HG03175 (cell line): ENCODE measurements around the gene SEC31B.

Experiments
- ATAC-seq: cut with Tn5 transposase; IDR thresholded peaks from one replicate; pipeline ENCODE4 v1.9.1; 2021; ENCODE audit warnings: mild to moderate bottlenecking, moderate library complexity; ENCODE audit not compliant: unreplicated experiment

The SEC31B gene

DNA sequence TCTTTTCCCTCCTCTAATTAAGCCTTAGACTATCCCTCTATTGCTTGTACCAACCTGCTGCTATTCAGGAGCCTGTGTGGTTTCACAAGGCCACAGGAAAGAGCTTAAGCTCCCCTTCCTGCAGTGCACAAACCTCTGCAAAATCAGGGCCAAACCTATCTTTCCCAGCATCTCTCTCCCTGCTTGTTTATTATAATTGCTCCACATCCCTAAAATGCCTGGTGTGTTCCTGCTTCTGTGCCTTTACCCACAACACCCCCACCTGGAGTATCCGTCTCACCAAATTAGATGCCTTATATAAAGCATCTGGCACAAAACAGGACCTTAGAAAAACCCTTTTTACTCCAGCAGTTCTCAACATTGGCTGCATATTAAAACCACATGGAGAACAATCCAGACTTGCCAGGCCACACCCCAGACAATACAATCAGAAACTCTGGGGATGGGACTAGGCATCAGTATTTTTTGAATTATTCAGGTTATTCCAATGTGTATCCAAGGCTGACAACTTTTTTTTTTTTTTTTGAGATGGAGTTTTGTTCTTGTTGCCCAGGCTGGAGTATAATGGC is 16.7 kb downstream of the SEC31B start:
- ATAC-seq, result no peak

DNA sequence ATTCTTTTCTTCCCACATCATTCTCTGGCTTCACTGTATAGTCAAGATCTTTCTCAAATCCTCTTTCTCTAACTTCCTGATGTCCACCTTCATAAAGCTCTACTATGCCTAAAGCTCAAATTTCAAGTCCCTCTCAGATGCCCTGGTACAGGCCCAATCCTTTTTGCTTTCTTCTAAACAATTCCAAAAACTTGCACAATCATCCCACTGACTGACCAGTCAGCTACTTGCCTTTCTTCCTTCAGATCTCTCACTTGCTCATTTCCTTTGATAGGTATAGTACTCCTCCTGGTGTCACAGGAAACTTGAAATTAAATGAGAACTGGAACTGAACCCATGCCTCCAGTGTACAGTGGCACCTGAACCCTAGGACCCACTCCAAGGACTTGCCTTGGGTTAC is 18.2 kb downstream of the SEC31B start:
- ATAC-seq, result no peak

DNA sequence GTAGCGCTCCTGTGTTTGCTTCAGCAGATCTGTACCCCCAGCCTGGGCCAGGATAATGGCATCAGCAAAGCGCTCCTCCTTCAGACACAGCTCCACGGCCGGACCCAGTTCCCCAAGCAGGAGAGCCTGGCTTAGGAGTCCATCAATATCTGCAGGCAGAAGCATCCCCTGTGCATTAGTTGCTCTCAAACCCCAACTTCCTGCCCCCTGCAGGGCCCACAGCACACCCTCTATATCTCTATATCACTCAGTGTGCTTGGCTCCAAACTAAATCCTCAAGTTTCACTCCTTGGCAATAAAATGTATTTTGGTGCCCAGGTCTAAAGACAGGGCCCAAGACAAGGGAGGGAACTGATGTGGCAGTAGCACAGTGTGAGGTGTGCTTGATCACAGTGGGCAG is 21.6 kb downstream of the SEC31B start:
- no peak for ATAC-seq

DNA sequence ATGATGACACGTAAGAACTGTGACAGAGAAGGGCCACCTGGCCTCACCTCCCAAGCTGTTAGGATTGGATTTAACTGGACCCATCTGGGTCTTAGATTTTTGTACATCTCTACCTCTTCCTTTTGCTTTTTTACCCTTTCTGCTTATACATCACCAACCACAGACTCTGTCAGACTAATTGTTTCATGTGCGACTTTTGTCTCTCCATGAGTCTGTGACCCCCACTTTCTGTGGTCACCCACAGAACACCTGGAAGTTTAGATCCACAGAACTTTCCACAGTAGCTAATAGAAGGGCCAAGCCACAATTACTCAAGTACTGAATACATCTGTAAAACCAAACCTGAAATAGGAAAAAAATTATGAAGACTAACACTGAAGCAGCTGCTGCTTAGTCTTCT is 23.1 kb downstream of the SEC31B start:
- no peak for ATAC-seq

DNA sequence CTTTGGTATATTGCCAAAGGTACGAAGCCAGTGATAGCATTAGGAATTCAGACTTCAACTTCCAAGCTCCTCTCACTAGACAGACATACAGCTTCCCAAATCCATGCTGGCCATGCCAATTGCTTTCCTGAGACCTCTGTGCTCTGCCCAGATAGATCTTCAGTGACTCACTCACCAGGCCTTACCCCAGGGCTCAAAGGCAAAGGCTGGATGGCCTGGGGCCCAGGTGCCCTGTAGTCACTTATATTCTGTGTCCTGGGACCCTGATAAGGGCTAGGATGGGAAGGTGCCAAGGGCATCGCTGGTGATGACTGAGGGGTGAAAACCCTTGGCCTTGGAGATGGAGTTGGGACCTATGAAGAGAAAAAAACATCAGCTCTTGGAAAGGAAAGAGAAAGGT is 29.1 kb downstream of the SEC31B start:
- ATAC-seq, result no peak

DNA sequence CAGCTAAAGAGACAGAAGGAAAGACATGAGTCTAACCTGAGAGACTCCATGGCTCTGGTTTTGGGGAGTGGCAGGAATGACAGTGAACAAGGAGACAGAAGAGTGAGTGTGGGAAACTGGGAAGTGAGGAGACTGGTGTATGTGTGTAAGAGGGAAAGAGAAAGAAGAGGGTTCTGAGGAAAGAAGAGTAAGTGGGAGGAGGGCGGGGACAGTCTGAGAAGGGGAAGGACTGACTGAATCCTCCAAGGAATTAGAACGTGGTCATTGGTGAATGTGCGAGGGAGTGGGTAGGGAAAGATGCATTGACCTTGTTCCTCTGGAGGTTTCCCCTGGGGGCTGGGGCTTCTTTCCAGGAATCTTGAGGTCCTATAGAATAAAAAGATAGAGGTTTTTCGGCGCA is 30.3 kb downstream of the SEC31B start:
- no peak for ATAC-seq

DNA sequence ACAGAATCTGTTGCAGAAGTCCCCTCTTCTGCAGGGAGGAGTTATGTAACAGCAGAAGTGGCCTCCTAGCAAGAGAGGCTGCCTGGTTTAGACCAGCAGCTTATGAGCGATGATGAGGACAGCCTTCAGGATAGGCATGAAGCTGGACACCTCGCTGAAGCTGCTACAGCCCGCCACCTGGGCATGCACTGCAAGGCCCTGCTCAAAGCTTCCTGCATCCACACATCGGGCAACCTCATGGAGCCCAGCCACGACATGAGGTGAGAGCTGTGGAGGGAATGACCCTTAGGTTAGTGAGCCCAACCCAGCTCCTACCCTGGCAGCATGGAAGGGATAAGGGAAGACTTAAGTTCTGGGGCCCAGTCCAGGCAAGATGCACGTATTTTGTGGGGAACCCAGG is 32.1 kb downstream of the SEC31B start:
- ATAC-seq, result no peak

DNA sequence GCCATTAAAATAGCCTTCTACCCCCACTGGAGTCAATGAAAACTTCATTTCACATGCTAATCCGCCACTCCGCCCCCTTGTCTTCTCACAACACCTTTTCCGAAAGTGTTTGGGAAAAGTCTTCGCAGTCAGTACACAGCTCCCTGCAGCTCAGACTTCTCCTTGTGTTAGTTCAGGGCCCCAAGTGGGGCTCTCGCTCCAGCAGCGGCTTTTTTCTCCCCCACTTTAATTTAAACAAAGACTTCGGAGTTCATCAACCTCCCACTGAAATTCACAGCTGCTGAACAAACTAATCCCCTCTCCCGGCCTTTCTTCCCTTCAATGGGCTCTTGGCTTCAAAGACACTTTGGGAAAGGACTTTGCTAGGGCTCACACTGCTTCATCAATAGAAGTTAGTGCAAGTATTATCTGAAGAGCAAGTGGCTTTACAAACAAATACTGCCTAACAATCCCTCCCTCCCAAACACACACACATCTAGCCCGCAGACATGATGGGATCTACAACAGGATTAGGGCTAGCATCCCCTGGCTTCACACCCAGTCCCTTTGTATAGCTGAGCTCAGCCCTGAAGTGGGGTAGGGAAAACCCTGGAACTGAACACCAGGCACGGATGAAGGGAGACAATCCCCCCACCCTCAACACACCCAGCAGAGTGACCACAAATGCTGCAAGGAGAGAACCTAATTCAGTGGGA is 33.7 kb downstream of the SEC31B start:
- no peak for ATAC-seq

DNA sequence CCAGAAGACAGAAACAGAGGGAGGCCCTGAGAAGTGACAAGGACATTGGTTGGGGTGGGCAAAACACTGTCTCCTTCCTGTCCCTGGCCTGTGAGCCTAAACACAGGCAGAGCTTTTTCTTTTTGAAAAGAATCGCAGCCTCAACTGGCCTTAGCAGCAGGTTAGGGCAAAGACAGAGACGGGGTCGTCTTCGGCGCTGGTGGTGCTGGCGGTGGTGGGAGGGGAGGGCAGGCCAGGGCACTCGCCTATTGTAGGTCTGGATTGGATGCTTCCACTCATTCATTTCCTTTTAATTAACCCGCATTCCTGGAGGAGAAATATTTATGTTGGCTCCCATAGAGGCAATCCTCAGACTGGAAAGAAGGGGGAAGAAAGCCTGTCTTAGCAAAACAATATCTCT is 34.3 kb downstream of the SEC31B start:
- no peak for ATAC-seq

DNA sequence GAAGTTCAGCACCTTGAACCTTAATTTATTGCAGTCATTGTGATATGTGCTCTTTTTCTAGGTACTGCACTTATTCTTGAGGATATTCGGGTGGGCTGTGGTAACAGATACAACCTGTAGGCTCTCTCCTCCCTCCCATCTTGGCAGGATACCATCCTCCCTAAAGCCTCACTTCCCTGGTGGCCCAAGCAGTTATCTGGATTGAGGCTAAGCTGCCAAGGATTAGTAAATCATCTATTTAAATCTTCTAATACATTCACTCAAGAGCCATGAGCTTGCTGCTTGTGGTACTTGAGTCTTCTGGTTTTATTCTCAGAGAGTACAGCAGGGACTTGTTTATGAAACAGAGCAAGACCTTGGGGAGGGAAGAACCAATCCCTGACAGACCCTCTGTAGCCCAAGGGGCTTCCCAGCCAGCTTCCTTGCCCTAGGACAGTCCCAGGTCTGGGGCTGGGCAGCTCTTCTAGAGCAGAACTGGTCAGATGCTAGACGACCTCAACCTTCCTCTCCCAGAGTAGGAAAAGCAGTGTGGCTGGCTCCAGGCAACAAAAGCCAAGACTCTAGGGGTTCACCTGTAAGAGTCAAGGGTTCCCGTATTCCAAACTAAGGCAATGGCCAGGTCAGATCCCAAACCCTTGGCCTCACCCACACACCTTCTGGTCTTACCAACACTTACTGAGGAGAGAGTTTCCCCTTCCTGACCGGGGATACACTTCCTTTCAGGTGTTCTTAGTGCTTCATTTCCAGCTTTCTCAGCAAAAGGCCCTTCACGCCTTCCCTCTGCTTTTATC is 35.6 kb downstream of the SEC31B start:
- ATAC-seq, result no peak

DNA sequence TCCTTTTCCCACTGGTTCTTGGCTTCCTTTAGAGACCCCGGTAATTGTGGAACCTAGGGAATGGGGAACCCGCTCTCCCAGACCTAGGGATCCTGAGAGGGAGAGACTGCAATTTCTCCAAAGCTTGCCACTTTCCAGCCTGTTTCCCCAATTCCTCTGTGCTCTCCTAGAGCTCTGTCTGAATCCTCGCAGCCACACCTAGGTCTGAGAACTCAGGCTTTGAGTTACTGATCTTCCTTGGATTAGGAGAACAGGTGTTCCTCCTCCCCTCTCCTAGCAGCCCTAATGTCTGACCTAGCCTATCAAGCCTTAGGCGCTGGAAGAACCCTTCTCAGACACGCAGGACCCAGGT is 36.9 kb downstream of the SEC31B start:
- ATAC-seq, result no peak

DNA sequence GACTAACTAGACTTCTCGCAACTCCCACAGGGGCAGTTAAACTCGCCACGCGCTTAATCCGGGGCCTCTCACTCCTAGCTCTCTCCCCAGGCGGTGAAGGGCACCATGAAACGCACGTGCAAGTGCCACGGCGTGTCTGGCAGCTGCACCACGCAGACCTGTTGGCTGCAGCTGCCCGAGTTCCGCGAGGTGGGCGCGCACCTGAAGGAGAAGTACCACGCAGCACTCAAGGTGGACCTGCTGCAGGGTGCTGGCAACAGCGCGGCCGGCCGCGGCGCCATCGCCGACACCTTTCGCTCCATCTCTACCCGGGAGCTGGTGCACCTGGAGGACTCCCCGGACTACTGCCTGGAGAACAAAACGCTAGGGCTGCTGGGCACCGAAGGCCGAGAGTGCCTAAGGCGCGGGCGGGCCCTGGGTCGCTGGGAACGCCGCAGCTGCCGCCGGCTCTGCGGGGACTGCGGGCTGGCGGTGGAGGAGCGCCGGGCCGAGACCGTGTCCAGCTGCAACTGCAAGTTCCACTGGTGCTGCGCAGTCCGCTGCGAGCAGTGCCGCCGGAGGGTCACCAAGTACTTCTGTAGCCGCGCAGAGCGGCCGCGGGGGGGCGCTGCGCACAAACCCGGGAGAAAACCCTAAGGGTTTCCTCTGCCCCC is 37.4 kb downstream of the SEC31B start:
- peak; percentile 45 for ATAC-seq

DNA sequence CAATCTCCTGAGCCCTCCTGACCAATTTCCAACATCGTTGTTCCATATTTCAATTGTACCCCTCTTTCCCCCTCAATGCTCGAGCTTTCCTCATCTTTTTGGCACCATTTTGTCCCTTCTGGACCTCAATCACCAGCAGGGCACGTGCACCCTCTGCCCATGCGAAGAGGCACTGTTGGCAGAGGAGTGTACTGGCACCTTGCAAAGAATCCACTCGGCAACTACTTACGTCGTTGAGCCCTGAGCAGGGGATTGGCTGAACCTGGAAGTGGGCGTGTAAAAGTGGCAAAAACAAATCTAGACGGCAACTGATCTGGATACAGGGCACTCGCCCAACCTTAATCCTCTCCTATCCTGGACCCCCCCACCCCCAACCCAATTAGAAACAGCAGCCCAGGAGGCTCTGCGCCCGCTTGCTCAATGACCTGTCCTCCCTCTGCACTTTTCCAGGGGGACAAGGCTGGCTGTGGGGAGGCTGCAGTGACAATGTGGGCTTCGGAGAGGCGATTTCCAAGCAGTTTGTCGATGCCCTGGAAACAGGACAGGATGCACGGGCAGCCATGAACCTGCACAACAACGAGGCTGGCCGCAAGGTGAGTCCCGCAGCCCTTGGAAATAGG is 38.1 kb downstream of the SEC31B start:
- ATAC-seq, result peak; percentile 98

DNA sequence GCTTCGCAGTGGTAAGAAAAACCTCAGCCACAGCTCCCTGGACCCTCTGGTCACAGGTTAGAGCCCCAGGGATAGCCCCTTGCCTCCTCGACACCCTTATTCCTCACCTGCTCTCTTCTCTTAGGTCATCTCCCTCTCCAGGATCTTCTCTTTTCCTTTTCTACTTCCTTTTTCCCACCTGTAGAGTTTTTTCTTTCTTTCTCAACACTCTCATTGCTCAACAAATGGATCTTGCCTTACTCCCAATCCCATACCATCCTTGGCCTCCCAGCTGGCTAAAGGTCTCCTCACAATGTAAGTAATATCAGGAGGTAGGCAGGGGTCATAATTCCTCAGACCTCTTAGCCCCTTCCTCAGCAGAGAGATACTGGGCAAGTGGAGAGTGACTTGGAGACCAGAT is 39.7 kb downstream of the SEC31B start:
- ATAC-seq, result no peak

DNA sequence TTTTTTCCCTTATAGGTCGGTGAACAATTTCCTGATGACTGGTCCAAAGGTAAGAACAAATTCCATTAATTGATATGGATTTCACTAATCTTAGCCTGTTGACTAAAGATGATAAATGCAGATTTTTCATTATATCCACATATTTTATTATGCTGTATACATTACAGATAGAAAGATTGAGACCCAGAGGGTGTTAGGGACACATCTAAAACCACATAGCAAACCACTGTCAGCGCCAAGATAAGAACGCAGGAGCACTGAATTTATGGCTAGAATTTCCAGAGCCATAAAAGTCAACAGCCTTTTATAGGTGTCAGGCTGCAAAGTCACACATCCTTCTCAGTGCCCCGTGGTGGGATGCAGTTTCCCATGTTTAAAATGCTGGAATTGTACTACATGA is 40.6 kb downstream of the SEC31B start:
- ATAC-seq, result no peak

DNA sequence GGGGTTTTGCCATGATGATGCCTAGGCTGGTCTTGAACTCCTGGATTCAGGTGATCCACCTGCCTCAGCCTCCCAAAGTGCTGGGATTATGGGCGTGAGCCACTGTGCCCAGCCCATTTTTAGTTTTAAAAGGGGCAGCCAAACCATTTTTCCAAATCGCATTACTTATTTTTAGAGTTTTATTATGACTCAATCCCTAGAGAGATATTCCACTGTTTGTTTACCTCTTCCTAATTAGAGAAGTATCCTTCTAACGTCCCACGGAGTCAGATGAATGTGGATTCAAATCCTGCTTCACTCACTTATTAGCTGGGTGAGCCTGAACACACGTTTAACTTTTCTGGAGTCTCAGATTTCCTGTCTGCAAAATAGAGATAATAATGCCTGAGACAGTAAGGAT is 41.7 kb downstream of the SEC31B start:
- no peak for ATAC-seq

DNA sequence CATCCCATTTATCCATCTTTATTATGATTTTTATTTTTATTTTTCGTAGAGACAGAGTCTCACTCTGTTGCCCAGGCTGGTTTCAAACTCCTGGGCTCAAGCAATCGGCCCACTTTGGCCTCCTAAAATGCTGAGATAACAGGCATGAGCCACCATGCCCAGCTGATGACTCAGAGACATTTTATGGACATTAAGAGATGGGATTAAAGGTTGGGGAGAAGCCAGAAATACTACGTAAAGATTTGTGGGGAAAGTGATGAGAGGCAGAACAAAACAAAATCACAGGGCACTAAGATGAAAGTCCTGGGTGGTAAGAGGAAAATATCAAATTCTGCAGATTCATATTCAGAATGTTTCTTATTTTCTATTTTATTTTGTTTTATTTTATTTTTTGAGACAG is 49.3 kb downstream of the SEC31B start:
- no peak for ATAC-seq

DNA sequence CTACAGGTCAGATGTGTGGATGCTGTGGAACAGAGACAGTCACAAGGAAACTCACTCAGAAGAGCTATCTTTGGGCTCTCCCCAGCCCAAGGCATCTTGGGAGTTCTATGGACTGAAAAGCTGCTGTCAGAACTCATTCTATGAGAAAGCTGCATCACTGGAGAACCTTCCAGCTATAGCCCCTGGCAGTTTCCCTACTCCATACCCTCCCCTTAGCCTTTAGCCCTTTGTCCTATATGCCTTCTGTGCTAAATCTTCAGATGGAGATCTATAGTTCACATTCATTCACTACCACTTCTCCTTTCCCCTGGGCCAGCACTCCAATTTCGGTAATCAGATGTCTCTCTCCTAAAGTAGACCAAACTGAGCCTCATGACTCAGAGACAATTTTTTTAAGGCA is 49.9 kb downstream of the SEC31B start:
- ATAC-seq, result no peak

DNA sequence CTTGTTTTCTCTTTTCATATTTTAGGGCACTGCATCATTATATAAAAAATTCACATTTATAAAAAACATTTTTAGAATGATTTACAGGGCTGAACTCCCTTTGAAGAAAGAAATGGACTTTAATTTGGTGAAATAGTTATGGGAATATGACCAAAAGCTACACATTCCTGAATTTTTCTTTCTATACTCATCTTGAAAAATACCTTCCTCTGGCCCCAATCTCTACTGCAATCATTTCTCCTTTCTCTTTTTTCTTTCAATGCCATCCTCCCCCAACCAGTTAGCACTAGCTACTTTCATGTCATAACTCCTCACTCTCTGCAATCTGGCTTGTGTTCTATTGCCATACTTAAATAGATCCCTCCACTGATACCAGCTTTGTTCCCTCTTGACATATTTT is 50.7 kb downstream of the SEC31B start:
- no peak for ATAC-seq

DNA sequence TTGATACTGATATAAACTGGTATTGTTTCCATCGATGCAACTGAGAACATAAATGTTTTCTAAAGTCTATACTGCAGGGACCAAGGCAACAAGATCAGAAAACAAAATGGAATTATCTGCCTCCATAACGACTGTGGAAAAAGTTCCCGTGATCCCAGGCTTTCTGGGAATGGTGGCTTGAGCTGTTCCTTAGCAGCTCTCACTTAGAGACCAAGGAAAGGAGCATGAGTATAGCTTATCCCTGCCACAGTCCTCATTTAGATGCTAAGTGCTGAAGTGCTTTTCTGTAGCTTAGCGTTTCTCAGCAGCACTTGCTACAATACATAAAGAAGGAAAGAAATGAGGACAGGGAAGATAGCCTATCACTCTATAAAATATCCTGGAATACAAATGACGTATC is 51.3 kb downstream of the SEC31B start:
- no peak for ATAC-seq

DNA sequence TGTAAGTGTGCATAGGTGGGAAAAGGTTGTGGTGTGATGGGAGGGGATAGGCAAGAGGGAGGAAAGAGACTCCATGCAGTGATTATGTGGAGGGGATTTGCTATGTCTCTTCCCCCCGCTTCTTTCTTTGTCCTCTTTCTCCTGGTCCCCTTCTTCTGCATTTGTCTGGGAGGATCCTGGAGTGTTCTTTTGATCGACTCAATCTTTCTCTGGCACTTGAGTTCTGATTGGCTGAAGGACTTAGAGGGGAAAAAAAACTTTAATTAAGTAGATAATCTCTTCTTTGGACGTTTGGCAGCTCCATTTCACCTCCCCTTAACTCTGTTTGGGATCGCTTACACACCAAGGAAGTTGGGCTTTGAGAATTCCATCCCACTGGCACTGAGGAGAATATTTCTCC is 57.0 kb downstream of the SEC31B start, which contains the start of gene WNT8B:
Gene WNT8B (plus strand): TSS at position 301 of the 400 bp plus-strand sequence. CDS start 160 bp downstream, outside the sequence.
- no peak for ATAC-seq
